Measurements from ENCODE around the gene HBS1L. TPM values are rescaled to one million over a fixed set of nuclear protein-coding genes. Genes with fewer than 3 reads are reported as not detected.

HBS1L gene
- total RNA-seq (10 to 100 TPM; 33.0 to 66.9 (median 53.0) TPM), polyA plus RNA-seq (10 to 100 TPM; 12.3 to 18.8 (median 15.0) TPM)
- long read RNA-seq, donor 1, full-length matches to known transcripts = 9 of 9 reads
- long read RNA-seq, donor 1, partial matches to known transcripts = 0 of 9 reads
- long read RNA-seq, donor 1, other reads (novel, unspliced or antisense) = 0 of 9 reads
- long read RNA-seq, donor 2, full-length matches to known transcripts = 7 of 7 reads
- long read RNA-seq, donor 2, partial matches to known transcripts = 0 of 7 reads
- long read RNA-seq, donor 2, other reads (novel, unspliced or antisense) = 0 of 7 reads

GRCh38 chr6:135054569-135055498, at the start of gene HBS1L:
HBS1L (minus strand) TSS chr6:135054822; CDS start chr6:135054691, 131 bp downstream.
- Histone ChIP-seq H3K27ac (peak within 1 kb of the TSS; percentile 29 to 93 (median 89)), H3K4me1 (peaks cover 17 to 46% (median 36%) of the 10 kb centered on the region in 6 donors), H3K4me3 (peak within 1 kb of the TSS; percentile 56 to 88 (median 82)), H3K27me3 (replicated peaks in 1 of 7) (no peaks in the 10 kb centered on the region), H3K9me3 (no peaks in the 10 kb centered on the region), H3K36me3 (peaks cover 0 to 9% (median 3%) of the 10 kb centered on the region in 6 donors)
- intact Hi-C loops (cut with DNase I; ENCODE audit: low total_unique reads) = no loop called here
- DNase-seq = peak; percentile 99
- TF ChIP-seq POLR2AphosphoS5 (IDR thresholded peaks at IDR 0.05) (peak; percentile 99), CTCF (IDR thresholded peaks at IDR 0.05 in 8 of 11, conservative IDR thresholded peaks at IDR 0.05 in 3 of 11) (peak in 1 of 11 experiments; percentile 29), POLR2A (IDR thresholded peaks at IDR 0.05) (peak; percentile 41 to 82 (median 68))
- WGBS, 5 donors = 4 to 14% (median 7%) methylated on average over 38 to 53 of the region's 53 CpGs

- 79 to 87% (median 82%) methylated on average over 4 of the region's 4 CpGs for WGBS, 5 donors
- no peak for TF ChIP-seq POLR2A (IDR thresholded peaks at IDR 0.05)
- no peak for TF ChIP-seq POLR2AphosphoS5 (IDR thresholded peaks at IDR 0.05)
- TF ChIP-seq CTCF (IDR thresholded peaks at IDR 0.05 in 8 of 11, conservative IDR thresholded peaks at IDR 0.05 in 3 of 11) = no peak
- no peak for DNase-seq
- intact Hi-C loops (cut with DNase I; ENCODE audit: low total_unique reads) = no loop called here
- H3K27me3 ChIP-seq (replicated peaks in 1 of 7) = no peaks in the 10 kb centered on the region
- peaks cover 0 to 22% (median 0%) of the 10 kb centered on the region in 6 donors for H3K4me1 ChIP-seq
- no peaks in the 10 kb centered on the region for H3K36me3 ChIP-seq
- H3K9me3 ChIP-seq = no peaks in the 10 kb centered on the region
- no peak overlapping the region for H3K27ac ChIP-seq
- H3K4me3 ChIP-seq = no peak overlapping the region
Measured at GRCh38 chr6:135104199-135104598, 49.6 kb upstream of the HBS1L start.

- no peak for DNase-seq
- Histone ChIP-seq H3K4me1 (peaks cover 0 to 22% (median 0%) of the 10 kb centered on the region in 6 donors), H3K27me3 (replicated peaks in 1 of 7) (no peaks in the 10 kb centered on the region), H3K27ac (no peak overlapping the region), H3K4me3 (no peak overlapping the region), H3K9me3 (no peaks in the 10 kb centered on the region), H3K36me3 (no peaks in the 10 kb centered on the region)
- TF ChIP-seq POLR2A (IDR thresholded peaks at IDR 0.05) = no peak
- TF ChIP-seq POLR2AphosphoS5 (IDR thresholded peaks at IDR 0.05) = no peak
- no peak for TF ChIP-seq CTCF (IDR thresholded peaks at IDR 0.05 in 8 of 11, conservative IDR thresholded peaks at IDR 0.05 in 3 of 11)
- intact Hi-C loops (cut with DNase I; ENCODE audit: low total_unique reads) = no loop called here
Measured at GRCh38 chr6:135102191-135102590, 47.6 kb upstream of the HBS1L start.

- Histone ChIP-seq H3K4me3 (no peak overlapping the region), H3K4me1 (no peaks in the 10 kb centered on the region), H3K27me3 (replicated peaks in 1 of 7) (no peaks in the 10 kb centered on the region), H3K27ac (no peak overlapping the region), H3K36me3 (no peaks in the 10 kb centered on the region), H3K9me3 (no peaks in the 10 kb centered on the region)
- TF ChIP-seq CTCF (IDR thresholded peaks at IDR 0.05 in 8 of 11, conservative IDR thresholded peaks at IDR 0.05 in 3 of 11) (no peak), POLR2AphosphoS5 (IDR thresholded peaks at IDR 0.05) (no peak), POLR2A (IDR thresholded peaks at IDR 0.05) (no peak)
- 60 to 87% (median 77%) methylated on average over 5 of the region's 5 CpGs for WGBS, 5 donors
- no peak for DNase-seq
- intact Hi-C loops (cut with DNase I; ENCODE audit: low total_unique reads) = no loop called here
Measured at GRCh38 chr6:135097172-135097571, 42.5 kb upstream of the HBS1L start.
